Kidney (tissue), 14 donors: ENCODE results near the gene LBHD2. TPM values are rescaled to one million over a fixed set of nuclear protein-coding genes. Genes with fewer than 3 reads are reported as not detected.

ENCODE experiments used
- DNase-seq, 5 donors: peaks; one replicate each; pipeline ENCODE4 v3.0.0-alpha.2; 2013 to 2020
- FAIRE-seq: peaks from 2 replicates; lab custom pipeline; 2012; peaks lifted over from hg19 to GRCh38; lab: Jason Lieb, UNC
- H3K27ac ChIP-seq, 2 donors: one replicate each; pipeline ENCODE4 v1.7.0; 2013; ENCODE audit warnings: low read depth in 2 of 2, low read length in 2 of 2, inconsistent platforms in 1 of 2
- H3K27me3 ChIP-seq: one replicate; pipeline ENCODE4 v1.7.1; 2013; ENCODE audit warnings: low read length, inconsistent platforms; ENCODE audit not compliant: control insufficient read depth, insufficient read depth
- H3K36me3 ChIP-seq, 3 donors: one replicate each; pipeline versions ENCODE4 v1.7.0 to v1.7.1; 2013; ENCODE audit warnings: low read length in 3 of 3, control low read depth in 1 of 3, inconsistent platforms in 1 of 3; ENCODE audit not compliant: insufficient read depth in 3 of 3, control insufficient read depth in 2 of 3
- H3K4me1 ChIP-seq, 3 donors: one replicate each; pipeline versions ENCODE4 v1.7.0 to v1.7.1; 2013; ENCODE audit warnings: low read length in 3 of 3, inconsistent platforms in 1 of 3, low read depth in 1 of 3; ENCODE audit not compliant: control insufficient read depth in 2 of 3, insufficient read depth in 2 of 3
- H3K4me3 ChIP-seq, 3 donors: one replicate each; pipeline versions ENCODE4 v1.7.0 to v1.8.1; 2013; ENCODE audit warnings: low read length in 3 of 3, control low read depth in 1 of 3, inconsistent platforms in 1 of 3
- H3K9ac ChIP-seq, 3 donors: one replicate each; pipeline versions ENCODE4 v1.7.0 to v1.7.1; 2013; ENCODE audit warnings: low read length in 3 of 3, control low read depth in 1 of 3, inconsistent platforms in 1 of 3
- H3K9me3 ChIP-seq, 3 donors: one replicate each; pipeline versions ENCODE4 v1.7.0 to v1.7.1; 2013; ENCODE audit warnings: low read length in 3 of 3, control low read depth in 1 of 3, inconsistent platforms in 1 of 3; ENCODE audit not compliant: control insufficient read depth in 2 of 3, insufficient read depth in 1 of 3
- CTCF ChIP-seq: IDR thresholded peaks from 3 replicates; pipeline ENCODE4 v1.5.1; 2012; ENCODE audit warnings: mild to moderate bottlenecking, moderate library complexity, borderline replicate concordance; ENCODE audit not compliant: insufficient read depth; ENCODE audit errors: extremely low read depth
- intact Hi-C: fragments of 100-400 bp; cut with DNase I; formaldehyde crosslinking; loops from one replicate; pipeline ENCODE4 v1.11.1; 2022
- polyA plus RNA-seq: library from polyadenylated mRNA; stranded (reverse); fragments of 350-450 nt; fragmentation: Illumina TruSeq; extraction: RNeasy Lipid Tissue Mini Kit (QIAGEN cat#74804); gene quantifications from one replicate; pipeline ENCODE4 v1.2.3, GENCODE V29; 2014; ENCODE audit warnings: low read depth, low replicate concordance; ENCODE audit not compliant: insufficient read depth
- total RNA-seq: library from RNA; stranded (reverse); fragmentation: NEBNext Ultra II Directional; extraction: Animal tissue kit (Norgen Biotek cat#: 25700); gene quantifications from one replicate; pipeline ENCODE4 v1.2.1, GENCODE V29; 2021
- donor health status: control.
- donor health status: control.
- donor health status: control.
- donor health status: control.
- donor health status: control.
- donor health status: DM: yes; HTN: yes; CAD: no.
- donor health status: Normal renal cell carcinoma (clear cell type).

Gene LBHD2
- total and polyA plus RNA-seq, 2 donors from 2014 or later: 0.82 TPM; not detected in 1

- FAIRE-seq (no peak), DNase-seq (no peak)
- H3K4me1 ChIP-seq: peaks cover 0 to 32% (median 15%) of the 10 kb centered on the region in 3 donors
- peaks cover 4 to 16% (median 6%) of the 10 kb centered on the region in 3 donors for H3K36me3 ChIP-seq
- intact Hi-C loops: no loop called here
- H3K4me3 ChIP-seq: no peak overlapping the region
- no peak overlapping the region for H3K9ac ChIP-seq
- no peaks in the 10 kb centered on the region for H3K27me3 ChIP-seq
- H3K9me3 ChIP-seq: no peaks in the 10 kb centered on the region
- H3K27ac ChIP-seq: no peak overlapping the region
- no peak for TF ChIP-seq CTCF
Measured at GRCh38 chr14:103134405-103134804, 50.4 kb downstream of the LBHD2 start.

- Histone ChIP-seq H3K27ac (no peak overlapping the region), H3K9me3 (no peaks in the 10 kb centered on the region), H3K4me1 (peaks cover 0 to 27% (median 15%) of the 10 kb centered on the region in 3 donors), H3K36me3 (peaks cover 4 to 16% (median 6%) of the 10 kb centered on the region in 3 donors), H3K4me3 (no peak overlapping the region), H3K9ac (no peak overlapping the region), H3K27me3 (no peaks in the 10 kb centered on the region)
- no peak for DNase-seq
- intact Hi-C loops: no loop called here
- FAIRE-seq: no peak
- TF ChIP-seq CTCF: no peak
Measured at GRCh38 chr14:103134919-103135318, 50.9 kb downstream of the LBHD2 start.

GRCh38 chr14:103135333-103136260 lies 51.6 kb downstream of the LBHD2 start:
- Histone ChIP-seq H3K4me3 (no peak overlapping the region), H3K27ac (no peak overlapping the region), H3K9me3 (no peaks in the 10 kb centered on the region), H3K4me1 (peaks cover 0 to 20% (median 12%) of the 10 kb centered on the region in 3 donors), H3K9ac (no peak overlapping the region), H3K27me3 (no peaks in the 10 kb centered on the region), H3K36me3 (peaks cover 4 to 16% (median 6%) of the 10 kb centered on the region in 3 donors)
- FAIRE-seq (no peak), DNase-seq (peak in 2 of 5 donors; percentile 46 to 61)
- intact Hi-C loops: no loop called here
- TF ChIP-seq CTCF: no peak
